MM.1S (cell line): ENCODE results near the gene TMEM168.

Source experiments
- DNase-seq: peaks from one replicate; pipeline ENCODE4 v3.0.0-alpha.2; 2015
- H2AFZ ChIP-seq: fragments of 300-600 bp; sonication (generic); 2 replicates; pipeline ENCODE4 v1.6.0; 2016; ENCODE audit warnings: antibody characterized with exemption, low read length
- H3F3A ChIP-seq: fragments of 300-600 bp; sonication (generic); 2 replicates; pipeline ENCODE4 v1.6.1; 2016; ENCODE audit warnings: mild to moderate bottlenecking, antibody characterized with exemption, low read length, moderate library complexity, mixed read lengths; ENCODE audit not compliant: insufficient read depth
- H3K27ac ChIP-seq: fragments of 300-600 bp; sonication (generic); 2 replicates; pipeline ENCODE4 v1.5.1; 2016; ENCODE audit warnings: mild to moderate bottlenecking, low read length
- H3K27me3 ChIP-seq: fragments of 300-600 bp; sonication (generic); replicated peaks from 2 replicates; pipeline ENCODE4 v1.6.0; 2016; ENCODE audit warnings: low read length; ENCODE audit not compliant: insufficient read depth
- H3K36me3 ChIP-seq: fragments of 300-600 bp; sonication (generic); replicated peaks from 2 replicates; pipeline ENCODE4 v1.6.1; 2016; ENCODE audit warnings: mild to moderate bottlenecking, low read length, mixed read lengths; ENCODE audit not compliant: insufficient read depth
- H3K4me1 ChIP-seq: fragments of 300-600 bp; sonication (generic); 2 replicates; pipeline ENCODE4 v1.6.1; 2016; ENCODE audit warnings: low read length, mixed read lengths
- H3K4me2 ChIP-seq: fragments of 300-600 bp; sonication (generic); 2 replicates; pipeline ENCODE4 v1.6.0; 2016; ENCODE audit warnings: low read depth, low read length
- H3K4me3 ChIP-seq: fragments of 300-600 bp; sonication (generic); 2 replicates; pipeline ENCODE4 v1.5.1; 2016; ENCODE audit warnings: low read length, mixed read lengths
- H3K79me2 ChIP-seq: fragments of 300-600 bp; sonication (generic); 2 replicates; pipeline ENCODE4 v1.6.1; 2016; ENCODE audit warnings: mixed run types, low read length, mixed read lengths
- H3K9ac ChIP-seq: fragments of 300-600 bp; sonication (generic); 2 replicates; pipeline ENCODE4 v1.6.1; 2016; ENCODE audit warnings: low read length, mixed read lengths
- H3K9me2 ChIP-seq: fragments of 300-600 bp; sonication (generic); replicated peaks from 2 replicates; pipeline ENCODE4 v1.6.1; 2016; ENCODE audit warnings: mild to moderate bottlenecking, low read length, mixed read lengths; ENCODE audit not compliant: insufficient read depth
- H3K9me3 ChIP-seq: fragments of 300-600 bp; sonication (generic); replicated peaks from 2 replicates; pipeline ENCODE4 v1.6.1; 2016; ENCODE audit warnings: mild to moderate bottlenecking, low read length, mixed read lengths; ENCODE audit not compliant: insufficient read depth
- H4K20me1 ChIP-seq: fragments of 300-600 bp; sonication (generic); 2 replicates; pipeline ENCODE4 v1.6.1; 2016; ENCODE audit warnings: mild to moderate bottlenecking, low read length, moderate library complexity, mixed read lengths; ENCODE audit not compliant: insufficient read depth
- EZH2 ChIP-seq: fragments of 300-600 bp; sonication (generic); optimal IDR thresholded peaks from 2 replicates; pipeline ENCODE3; 2017; ENCODE audit warnings: low read depth, mild to moderate bottlenecking, antibody characterized with exemption, low read length, mixed read lengths
- EZH2phosphoT487 ChIP-seq: fragments of 300-600 bp; sonication (generic); IDR thresholded peaks from 2 replicates; pipeline ENCODE4 v1.6.1; 2018; ENCODE audit warnings: antibody characterized with exemption, low read length
- TF ChIP-seq, protein P1 (sequence below): fragments of 300-600 bp; sonication (generic); IDR thresholded peaks from 2 replicates; pipeline ENCODE4 v1.5.1; 2016; ENCODE audit warnings: antibody characterized with exemption, low read length, mixed read lengths

TMEM168 gene

GRCh38 chr7:112790586-112791003 lies 402 bp upstream of the TMEM168 start:
- peak overlapping the region; percentile 87 for H3K27ac ChIP-seq

GRCh38 chr7:112789453-112789816 lies 758 bp downstream of the TMEM168 start:
- peaks cover 49% of the 10 kb centered on the region for H3K79me2 ChIP-seq
- TF ChIP-seq EZH2phosphoT487 (no peak), EZH2 (no peak)
- TF ChIP-seq, protein P1, sequence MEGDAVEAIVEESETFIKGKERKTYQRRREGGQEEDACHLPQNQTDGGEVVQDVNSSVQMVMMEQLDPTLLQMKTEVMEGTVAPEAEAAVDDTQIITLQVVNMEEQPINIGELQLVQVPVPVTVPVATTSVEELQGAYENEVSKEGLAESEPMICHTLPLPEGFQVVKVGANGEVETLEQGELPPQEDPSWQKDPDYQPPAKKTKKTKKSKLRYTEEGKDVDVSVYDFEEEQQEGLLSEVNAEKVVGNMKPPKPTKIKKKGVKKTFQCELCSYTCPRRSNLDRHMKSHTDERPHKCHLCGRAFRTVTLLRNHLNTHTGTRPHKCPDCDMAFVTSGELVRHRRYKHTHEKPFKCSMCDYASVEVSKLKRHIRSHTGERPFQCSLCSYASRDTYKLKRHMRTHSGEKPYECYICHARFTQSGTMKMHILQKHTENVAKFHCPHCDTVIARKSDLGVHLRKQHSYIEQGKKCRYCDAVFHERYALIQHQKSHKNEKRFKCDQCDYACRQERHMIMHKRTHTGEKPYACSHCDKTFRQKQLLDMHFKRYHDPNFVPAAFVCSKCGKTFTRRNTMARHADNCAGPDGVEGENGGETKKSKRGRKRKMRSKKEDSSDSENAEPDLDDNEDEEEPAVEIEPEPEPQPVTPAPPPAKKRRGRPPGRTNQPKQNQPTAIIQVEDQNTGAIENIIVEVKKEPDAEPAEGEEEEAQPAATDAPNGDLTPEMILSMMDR: no peak
- H3K9me2 ChIP-seq: no peaks in the 10 kb centered on the region
- no peaks in the 10 kb centered on the region for H4K20me1 ChIP-seq
- H3K4me2 ChIP-seq: peak overlapping the region; percentile 98
- peak overlapping the region; percentile 92 for H3K4me3 ChIP-seq
- H3K4me1 ChIP-seq: peaks cover 10% of the 10 kb centered on the region
- peak overlapping the region; percentile 87 for H3K27ac ChIP-seq
- peak overlapping the region; percentile 100 for H2AFZ ChIP-seq
- H3K36me3 ChIP-seq: no peaks in the 10 kb centered on the region; the same call in 1 of the 2 replicates
- no peaks in the 10 kb centered on the region for H3K9me3 ChIP-seq
- H3K27me3 ChIP-seq: no peaks in the 10 kb centered on the region
- DNase-seq: no peak
- H3F3A ChIP-seq: peaks cover 18% of the 10 kb centered on the region
- peak overlapping the region; percentile 85 for H3K9ac ChIP-seq

More at GRCh38 chr7:112790586-112791003, 402 bp upstream of the TMEM168 start:
- no peaks in the 10 kb centered on the region for H4K20me1 ChIP-seq
- peaks cover 10% of the 10 kb centered on the region for H3K4me1 ChIP-seq
- H3K36me3 ChIP-seq: no peaks in the 10 kb centered on the region
- peak overlapping the region; percentile 100 for H2AFZ ChIP-seq
- no peaks in the 10 kb centered on the region for H3K9me2 ChIP-seq
- H3K9ac ChIP-seq: peak overlapping the region; percentile 85
- TF ChIP-seq EZH2phosphoT487 (no peak), EZH2 (no peak)
- TF ChIP-seq, protein P1: no peak
- peaks cover 39% of the 10 kb centered on the region for H3K79me2 ChIP-seq
- no peaks in the 10 kb centered on the region for H3K27me3 ChIP-seq
- H3F3A ChIP-seq: peaks cover 18% of the 10 kb centered on the region
- DNase-seq: peak; percentile 46
- peak overlapping the region; percentile 98 for H3K4me2 ChIP-seq
- no peaks in the 10 kb centered on the region for H3K9me3 ChIP-seq
- H3K4me3 ChIP-seq: peak overlapping the region; percentile 92

- Histone ChIP-seq H3K27ac (peak overlapping the region; percentile 87; the same call in 1 of the 2 replicates), H3K9me3 (no peaks in the 10 kb centered on the region), H3F3A (peaks cover 18% of the 10 kb centered on the region), H3K9me2 (no peaks in the 10 kb centered on the region), H3K27me3 (no peaks in the 10 kb centered on the region), H2AFZ (peak overlapping the region; percentile 100), H3K4me1 (peaks cover 10% of the 10 kb centered on the region), H3K9ac (peak overlapping the region; percentile 85; the same call in 1 of the 2 replicates), H3K4me3 (peak overlapping the region; percentile 92), H3K4me2 (peak overlapping the region; percentile 98), H3K79me2 (peaks cover 54% of the 10 kb centered on the region), H4K20me1 (no peaks in the 10 kb centered on the region), H3K36me3 (peaks cover 5% of the 10 kb centered on the region; the same call in 1 of the 2 replicates)
- no peak for DNase-seq
- TF ChIP-seq, protein P1: no peak
- no peak for TF ChIP-seq EZH2
- no peak for TF ChIP-seq EZH2phosphoT487
Observed at GRCh38 chr7:112788778-112789343, 1.3 kb downstream of the TMEM168 start.
